HEK293 (cell line): ENCODE results near the gene SAE1.
A peak's percentile ranks its signal among the peaks of the same experiment; 100 is the strongest.

Source experiments
- CTCF ChIA-PET: fragments of 350-600 bp; formaldehyde crosslinking; extraction: SDS; loops from one replicate; lab custom pipeline; 2021; ENCODE audit warnings: antibody characterized with exemption; lab: Yijun Ruan, JAX
- POLR2A ChIA-PET: fragments of 300-600 bp; formaldehyde crosslinking; extraction: SDS; loops from one replicate; lab custom pipeline; 2020; ENCODE audit warnings: antibody characterized with exemption, inconsistent platforms; lab: Yijun Ruan, JAX
- H3K27ac ChIP-seq: fragments of 200-500 bp; sonication (Bioruptor generic); 2 replicates; pipeline ENCODE4 v1.5.1; 2014; ENCODE audit warnings: low read depth, low read length, control low read depth, inconsistent platforms; ENCODE audit errors: extremely low read depth
- H3K36me3 ChIP-seq, 2 experiments: fragments of 200-500 bp in 1 of 2; sonication (Bioruptor generic) in 1 of 2; 1 replicate in 1 of 2; 2 replicates in 1 of 2; pipeline ENCODE4 v1.5.1; 2014 to 2017; ENCODE audit warnings: inconsistent platforms in 2 of 2, low read length in 2 of 2; ENCODE audit not compliant: control insufficient read depth in 2 of 2, insufficient read depth in 1 of 2
- H3K4me1 ChIP-seq: fragments of 200-500 bp; sonication (Bioruptor generic); 2 replicates; pipeline ENCODE4 v1.5.1; 2014; ENCODE audit warnings: mild to moderate bottlenecking, low read length, inconsistent platforms; ENCODE audit not compliant: control insufficient read depth, insufficient read depth
- H3K4me3 ChIP-seq: 2 replicates; pipeline ENCODE4 v1.5.1; 2011; ENCODE audit warnings: low read depth, mild to moderate bottlenecking, control low read depth, low read length, moderate library complexity
- H3K9me3 ChIP-seq: fragments of 200-500 bp; sonication (Bioruptor generic); 2 replicates; pipeline ENCODE4 v1.5.1; 2014; ENCODE audit warnings: low read depth, low read length, inconsistent platforms; ENCODE audit not compliant: control insufficient read depth, insufficient read depth
- FEZF1 ChIP-seq: fragments of 450-650 bp; formaldehyde crosslinking; IDR thresholded peaks from 2 replicates; pipeline ENCODE4 v1.5.1; 2016; ENCODE audit warnings: missing biosample characterization, missing genetic modification characterization
- KLF16 ChIP-seq: fragments of 450-650 bp; formaldehyde crosslinking; IDR thresholded peaks from 2 replicates; pipeline ENCODE4 v1.5.1; 2017; ENCODE audit warnings: missing biosample characterization, missing genetic modification characterization
- KLF8 ChIP-seq: fragments of 450-650 bp; formaldehyde crosslinking; IDR thresholded peaks from 2 replicates; pipeline ENCODE4 v1.5.1; 2016; ENCODE audit warnings: missing biosample characterization, missing genetic modification characterization
- MYNN ChIP-seq: fragments of 450-650 bp; formaldehyde crosslinking; IDR thresholded peaks from 2 replicates; pipeline ENCODE4 v1.5.1; 2016; ENCODE audit warnings: missing biosample characterization, missing genetic modification characterization, borderline replicate concordance
- OVOL3 ChIP-seq: fragments of 450-650 bp; formaldehyde crosslinking; IDR thresholded peaks from 2 replicates; pipeline ENCODE4 v1.5.1; 2016; ENCODE audit warnings: missing biosample characterization, missing genetic modification characterization
- PRDM1 ChIP-seq: fragments of 450-650 bp; formaldehyde crosslinking; IDR thresholded peaks from 2 replicates; pipeline ENCODE4; 2016; ENCODE audit warnings: missing biosample characterization, missing genetic modification characterization
- TCF7L2 ChIP-seq: IDR thresholded peaks from 2 replicates; pipeline ENCODE4 v1.6.1; 2011; ENCODE audit warnings: low read depth, mild to moderate bottlenecking, inconsistent platforms, low read length, moderate library complexity, borderline replicate concordance
- WT1 ChIP-seq: fragments of 450-650 bp; formaldehyde crosslinking; IDR thresholded peaks from 2 replicates; pipeline ENCODE4 v1.5.1; 2016; ENCODE audit warnings: missing biosample characterization, missing genetic modification characterization
- ZBTB48 ChIP-seq: fragments of 450-650 bp; formaldehyde crosslinking; IDR thresholded peaks from 2 replicates; pipeline ENCODE4 v1.5.1; 2016; ENCODE audit warnings: missing biosample characterization, missing genetic modification characterization
- ZBTB8A ChIP-seq: fragments of 450-650 bp; formaldehyde crosslinking; IDR thresholded peaks from 2 replicates; pipeline ENCODE4 v1.5.1; 2016; ENCODE audit warnings: missing biosample characterization, missing genetic modification characterization
- ZNF169 ChIP-seq: fragments of 450-650 bp; formaldehyde crosslinking; IDR thresholded peaks from 2 replicates; pipeline ENCODE4 v1.5.1; 2016; ENCODE audit warnings: missing biosample characterization, missing genetic modification characterization
- ZNF175 ChIP-seq: fragments of 450-650 bp; formaldehyde crosslinking; IDR thresholded peaks from 2 replicates; pipeline ENCODE4 v1.5.1; 2016; ENCODE audit warnings: missing biosample characterization, missing genetic modification characterization
- ZNF239 ChIP-seq: fragments of 450-650 bp; formaldehyde crosslinking; IDR thresholded peaks from 2 replicates; pipeline ENCODE4 v1.5.1; 2016; ENCODE audit warnings: missing biosample characterization, missing genetic modification characterization
- ZNF391 ChIP-seq: fragments of 450-650 bp; formaldehyde crosslinking; IDR thresholded peaks from 2 replicates; pipeline ENCODE4 v1.5.1; 2016; ENCODE audit warnings: low read depth, missing biosample characterization, missing genetic modification characterization, borderline replicate concordance
- ZNF394 ChIP-seq: fragments of 450-650 bp; formaldehyde crosslinking; IDR thresholded peaks from 2 replicates; pipeline ENCODE4 v1.5.1; 2016; ENCODE audit warnings: missing biosample characterization, missing genetic modification characterization, mild to moderate bottlenecking, moderate library complexity, borderline replicate concordance
- ZNF501 ChIP-seq: fragments of 450-650 bp; formaldehyde crosslinking; IDR thresholded peaks from 2 replicates; pipeline ENCODE4 v1.5.1; 2016; ENCODE audit warnings: missing biosample characterization, missing genetic modification characterization
- ZNF621 ChIP-seq: fragments of 450-650 bp; formaldehyde crosslinking; IDR thresholded peaks from 2 replicates; pipeline ENCODE4 v1.5.1; 2017; ENCODE audit warnings: missing biosample characterization, missing genetic modification characterization
- ZNF623 ChIP-seq: fragments of 450-650 bp; formaldehyde crosslinking; IDR thresholded peaks from 2 replicates; pipeline ENCODE4 v1.5.1; 2016; ENCODE audit warnings: missing biosample characterization, missing genetic modification characterization
- ZNF76 ChIP-seq: fragments of 450-650 bp; formaldehyde crosslinking; IDR thresholded peaks from 2 replicates; pipeline ENCODE4; 2016; ENCODE audit warnings: low read depth, missing biosample characterization, missing genetic modification characterization, borderline replicate concordance
- ZNF843 ChIP-seq: fragments of 450-650 bp; formaldehyde crosslinking; IDR thresholded peaks from 2 replicates; pipeline ENCODE4 v1.5.1; 2016; ENCODE audit warnings: missing biosample characterization, missing genetic modification characterization
- TF ChIP-seq, protein P1 (sequence below): fragments of 450-650 bp; formaldehyde crosslinking; IDR thresholded peaks from 2 replicates; pipeline ENCODE4 v1.5.1; 2017; ENCODE audit warnings: missing biosample characterization, missing genetic modification characterization
- TF ChIP-seq, protein P2 (sequence below): fragments of 450-650 bp; formaldehyde crosslinking; IDR thresholded peaks from 2 replicates; pipeline ENCODE4 v1.5.1; 2016; ENCODE audit warnings: missing biosample characterization, missing genetic modification characterization
- TF ChIP-seq, protein P3 (sequence below): fragments of 450-650 bp; formaldehyde crosslinking; IDR thresholded peaks from 2 replicates; pipeline ENCODE4 v1.5.1; 2017; ENCODE audit warnings: missing biosample characterization, missing genetic modification characterization
- TF ChIP-seq, protein P4 (sequence below): fragments of 450-650 bp; formaldehyde crosslinking; conservative IDR thresholded peaks from 2 replicates; pipeline ENCODE4 v1.5.1; 2016; ENCODE audit warnings: low read depth, missing biosample characterization, missing genetic modification characterization
- TF ChIP-seq, protein P5 (sequence below): fragments of 450-650 bp; formaldehyde crosslinking; optimal IDR thresholded peaks from 2 replicates; pipeline ENCODE3; 2016; ENCODE audit warnings: missing biosample characterization, mild to moderate bottlenecking, missing genetic modification characterization

Gene SAE1

DNA sequence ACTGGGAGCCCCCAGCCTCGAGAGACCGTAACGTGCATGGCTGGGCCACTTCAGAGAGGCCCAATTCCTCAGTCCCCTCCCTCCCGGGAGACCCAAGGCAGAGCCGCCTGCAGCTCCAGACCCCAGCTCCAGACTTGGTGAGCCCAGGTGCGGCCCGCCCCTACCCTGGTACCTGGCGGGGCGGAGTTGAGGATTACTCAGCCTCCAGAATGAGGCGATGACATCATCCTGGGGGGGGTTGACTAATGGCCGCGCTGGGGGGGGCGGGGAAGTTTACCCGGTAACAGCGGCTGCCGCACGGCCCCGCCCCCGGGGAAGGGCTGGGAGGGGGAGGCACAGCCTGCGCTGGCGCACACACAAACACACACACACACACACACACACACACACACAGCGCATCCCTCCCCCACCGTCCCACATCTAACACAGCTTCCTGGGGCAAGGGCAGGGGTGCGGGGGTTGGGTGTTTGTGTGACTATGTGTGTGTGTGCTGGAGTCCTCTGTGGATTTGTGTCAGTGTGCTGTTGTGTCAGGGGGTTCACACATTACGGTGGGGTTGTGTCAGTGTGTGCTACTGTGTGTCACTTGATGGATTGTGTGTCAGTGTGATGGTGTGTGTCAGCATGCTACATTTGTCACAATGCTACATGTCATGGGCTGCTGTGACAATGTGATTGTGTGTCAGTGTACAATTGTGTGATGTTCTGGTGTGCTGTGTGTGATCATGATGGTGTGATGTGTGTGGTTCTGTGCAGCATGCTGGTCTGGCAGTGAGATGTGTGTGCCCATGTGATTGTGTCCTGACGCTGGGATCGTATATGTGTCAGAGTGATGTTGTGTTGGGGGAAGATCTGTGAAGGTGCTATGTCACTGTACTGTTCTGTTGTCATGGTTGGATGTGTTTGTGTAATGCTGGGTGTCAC is 110.6 kb downstream of the SAE1 start:
- Histone ChIP-seq H3K4me1 (peaks cover 7% of the 10 kb centered on the region), H3K27ac (peak overlapping the region; percentile 66; the same call in 1 of the 2 replicates), H3K36me3 (no peaks in the 10 kb centered on the region), H3K4me3 (no peak overlapping the region), H3K9me3 (no peaks in the 10 kb centered on the region)
- ChIA-PET CTCF (interaction anchor here (0.6 kb wide), 2 partner anchors 22 to 379 kb away, joined by 3 to 5 read pairs; no protein-coding TSS in a partner anchor), POLR2A (interaction anchor here (0.5 to 1.9 kb wide), 6 partner anchors 8 to 111 kb away, joined by 5 to 25 read pairs (median 6); partner anchors contain the start of genes CCDC9 and SAE1)
- TF ChIP-seq ZNF501, result peak; percentile 62
- TF ChIP-seq ZNF391 (tag by site-specific recombination), result peak; percentile 78
- TF ChIP-seq ZBTB8A (tag by site-specific recombination), result 0 out of 2 replicates have a peak, but pooled peaks have one; percentile 21
- TF ChIP-seq FEZF1, result 0 out of 2 replicates have a peak, but pooled peaks have one; percentile 4
- 0 out of 2 replicates have a peak, but pooled peaks have one; percentile 41 for TF ChIP-seq ZNF76 (tag by site-specific recombination)
- TF ChIP-seq WT1 (tag by site-specific recombination), result 0 out of 2 replicates have a peak, but pooled peaks have one; percentile 17
- TF ChIP-seq OVOL3 (tag by site-specific recombination), result 0 out of 2 replicates have a peak, but pooled peaks have one; percentile 10
- TF ChIP-seq ZNF169 (tag by site-specific recombination), result peak; percentile 61; the same call in 1 of the 2 replicates
- TF ChIP-seq ZBTB48 (tag by site-specific recombination), result peak; percentile 48
- peak; percentile 91 for TF ChIP-seq KLF8 (tag by site-specific recombination)
- TF ChIP-seq, protein P1, sequence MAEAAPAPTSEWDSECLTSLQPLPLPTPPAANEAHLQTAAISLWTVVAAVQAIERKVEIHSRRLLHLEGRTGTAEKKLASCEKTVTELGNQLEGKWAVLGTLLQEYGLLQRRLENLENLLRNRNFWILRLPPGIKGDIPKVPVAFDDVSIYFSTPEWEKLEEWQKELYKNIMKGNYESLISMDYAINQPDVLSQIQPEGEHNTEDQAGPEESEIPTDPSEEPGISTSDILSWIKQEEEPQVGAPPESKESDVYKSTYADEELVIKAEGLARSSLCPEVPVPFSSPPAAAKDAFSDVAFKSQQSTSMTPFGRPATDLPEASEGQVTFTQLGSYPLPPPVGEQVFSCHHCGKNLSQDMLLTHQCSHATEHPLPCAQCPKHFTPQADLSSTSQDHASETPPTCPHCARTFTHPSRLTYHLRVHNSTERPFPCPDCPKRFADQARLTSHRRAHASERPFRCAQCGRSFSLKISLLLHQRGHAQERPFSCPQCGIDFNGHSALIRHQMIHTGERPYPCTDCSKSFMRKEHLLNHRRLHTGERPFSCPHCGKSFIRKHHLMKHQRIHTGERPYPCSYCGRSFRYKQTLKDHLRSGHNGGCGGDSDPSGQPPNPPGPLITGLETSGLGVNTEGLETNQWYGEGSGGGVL (tag by site-specific recombination), result peak; percentile 98
- TF ChIP-seq, protein P2, sequence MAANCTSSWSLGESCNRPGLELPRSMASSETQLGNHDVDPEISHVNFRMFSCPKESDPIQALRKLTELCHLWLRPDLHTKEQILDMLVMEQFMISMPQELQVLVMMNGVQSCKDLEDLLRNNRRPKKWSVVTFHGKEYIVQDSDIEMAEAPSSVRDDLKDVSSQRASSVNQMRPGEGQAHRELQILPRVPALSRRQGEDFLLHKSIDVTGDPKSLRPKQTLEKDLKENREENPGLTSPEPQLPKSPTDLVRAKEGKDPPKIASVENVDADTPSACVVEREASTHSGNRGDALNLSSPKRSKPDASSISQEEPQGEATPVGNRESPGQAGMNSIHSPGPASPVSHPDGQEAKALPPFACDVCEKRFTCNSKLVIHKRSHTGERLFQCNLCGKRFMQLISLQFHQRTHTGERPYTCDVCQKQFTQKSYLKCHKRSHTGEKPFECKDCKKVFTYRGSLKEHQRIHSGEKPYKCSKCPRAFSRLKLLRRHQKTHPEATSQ, result 0 out of 2 replicates have a peak, but pooled peaks have one; percentile 11
- TF ChIP-seq TCF7L2, result no peak
- TF ChIP-seq KLF16 (tag by site-specific recombination), result peak; percentile 94
- no peak for TF ChIP-seq MYNN
- no peak for TF ChIP-seq PRDM1 (tag by site-specific recombination)
- no peak for TF ChIP-seq ZNF621
- TF ChIP-seq ZNF623 (tag by site-specific recombination), result 0 out of 2 replicates have a peak, but pooled peaks have one; percentile 26
- no peak for TF ChIP-seq ZNF239
- TF ChIP-seq, protein P3, sequence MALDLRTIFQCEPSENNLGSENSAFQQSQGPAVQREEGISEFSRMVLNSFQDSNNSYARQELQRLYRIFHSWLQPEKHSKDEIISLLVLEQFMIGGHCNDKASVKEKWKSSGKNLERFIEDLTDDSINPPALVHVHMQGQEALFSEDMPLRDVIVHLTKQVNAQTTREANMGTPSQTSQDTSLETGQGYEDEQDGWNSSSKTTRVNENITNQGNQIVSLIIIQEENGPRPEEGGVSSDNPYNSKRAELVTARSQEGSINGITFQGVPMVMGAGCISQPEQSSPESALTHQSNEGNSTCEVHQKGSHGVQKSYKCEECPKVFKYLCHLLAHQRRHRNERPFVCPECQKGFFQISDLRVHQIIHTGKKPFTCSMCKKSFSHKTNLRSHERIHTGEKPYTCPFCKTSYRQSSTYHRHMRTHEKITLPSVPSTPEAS (tag by site-specific recombination), result peak; percentile 99
- TF ChIP-seq, protein P4, sequence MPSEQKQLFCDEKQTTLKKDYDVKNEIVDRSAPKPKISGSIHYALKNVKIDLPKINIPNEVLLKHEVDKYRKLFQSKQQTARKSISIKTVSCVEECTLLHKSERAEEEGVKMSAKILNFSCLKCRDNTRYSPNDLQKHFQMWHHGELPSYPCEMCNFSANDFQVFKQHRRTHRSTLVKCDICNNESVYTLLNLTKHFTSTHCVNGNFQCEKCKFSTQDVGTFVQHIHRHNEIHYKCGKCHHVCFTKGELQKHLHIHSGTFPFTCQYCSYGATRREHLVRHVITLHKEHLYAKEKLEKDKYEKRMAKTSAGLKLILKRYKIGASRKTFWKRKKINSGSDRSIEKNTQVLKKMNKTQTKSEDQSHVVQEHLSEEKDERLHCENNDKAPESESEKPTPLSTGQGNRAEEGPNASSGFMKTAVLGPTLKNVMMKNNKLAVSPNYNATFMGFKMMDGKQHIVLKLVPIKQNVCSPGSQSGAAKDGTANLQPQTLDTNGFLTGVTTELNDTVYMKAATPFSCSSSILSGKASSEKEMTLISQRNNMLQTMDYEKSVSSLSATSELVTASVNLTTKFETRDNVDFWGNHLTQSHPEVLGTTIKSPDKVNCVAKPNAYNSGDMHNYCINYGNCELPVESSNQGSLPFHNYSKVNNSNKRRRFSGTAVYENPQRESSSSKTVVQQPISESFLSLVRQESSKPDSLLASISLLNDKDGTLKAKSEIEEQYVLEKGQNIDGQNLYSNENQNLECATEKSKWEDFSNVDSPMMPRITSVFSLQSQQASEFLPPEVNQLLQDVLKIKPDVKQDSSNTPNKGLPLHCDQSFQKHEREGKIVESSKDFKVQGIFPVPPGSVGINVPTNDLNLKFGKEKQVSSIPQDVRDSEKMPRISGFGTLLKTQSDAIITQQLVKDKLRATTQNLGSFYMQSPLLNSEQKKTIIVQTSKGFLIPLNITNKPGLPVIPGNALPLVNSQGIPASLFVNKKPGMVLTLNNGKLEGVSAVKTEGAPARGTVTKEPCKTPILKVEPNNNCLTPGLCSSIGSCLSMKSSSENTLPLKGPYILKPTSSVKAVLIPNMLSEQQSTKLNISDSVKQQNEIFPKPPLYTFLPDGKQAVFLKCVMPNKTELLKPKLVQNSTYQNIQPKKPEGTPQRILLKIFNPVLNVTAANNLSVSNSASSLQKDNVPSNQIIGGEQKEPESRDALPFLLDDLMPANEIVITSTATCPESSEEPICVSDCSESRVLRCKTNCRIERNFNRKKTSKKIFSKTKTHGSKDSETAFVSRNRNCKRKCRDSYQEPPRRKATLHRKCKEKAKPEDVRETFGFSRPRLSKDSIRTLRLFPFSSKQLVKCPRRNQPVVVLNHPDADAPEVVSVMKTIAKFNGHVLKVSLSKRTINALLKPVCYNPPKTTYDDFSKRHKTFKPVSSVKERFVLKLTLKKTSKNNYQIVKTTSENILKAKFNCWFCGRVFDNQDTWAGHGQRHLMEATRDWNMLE (tag by site-specific recombination), result no peak
- TF ChIP-seq, protein P5, sequence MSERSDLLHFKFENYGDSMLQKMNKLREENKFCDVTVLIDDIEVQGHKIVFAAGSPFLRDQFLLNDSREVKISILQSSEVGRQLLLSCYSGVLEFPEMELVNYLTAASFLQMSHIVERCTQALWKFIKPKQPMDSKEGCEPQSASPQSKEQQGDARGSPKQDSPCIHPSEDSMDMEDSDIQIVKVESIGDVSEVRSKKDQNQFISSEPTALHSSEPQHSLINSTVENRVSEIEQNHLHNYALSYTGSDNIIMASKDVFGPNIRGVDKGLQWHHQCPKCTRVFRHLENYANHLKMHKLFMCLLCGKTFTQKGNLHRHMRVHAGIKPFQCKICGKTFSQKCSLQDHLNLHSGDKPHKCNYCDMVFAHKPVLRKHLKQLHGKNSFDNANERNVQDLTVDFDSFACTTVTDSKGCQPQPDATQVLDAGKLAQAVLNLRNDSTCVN (tag by site-specific recombination), result peak; percentile 46
- TF ChIP-seq ZNF843 (tag by site-specific recombination), result 0 out of 2 replicates have a peak, but pooled peaks have one; percentile 39
- no peak for TF ChIP-seq ZNF175 (tag by site-specific recombination)
- TF ChIP-seq ZNF394 (tag by site-specific recombination), result 0 out of 2 replicates have a peak, but pooled peaks have one; percentile 15
